ENCODE measurements around the gene PRELID3B.
"Not testable (repeated sequence)": the region's sequence is repeated elsewhere in the genome, so short reads cannot be mapped to it uniquely, and the experiment has no call there.

PRELID3B gene

DNA sequence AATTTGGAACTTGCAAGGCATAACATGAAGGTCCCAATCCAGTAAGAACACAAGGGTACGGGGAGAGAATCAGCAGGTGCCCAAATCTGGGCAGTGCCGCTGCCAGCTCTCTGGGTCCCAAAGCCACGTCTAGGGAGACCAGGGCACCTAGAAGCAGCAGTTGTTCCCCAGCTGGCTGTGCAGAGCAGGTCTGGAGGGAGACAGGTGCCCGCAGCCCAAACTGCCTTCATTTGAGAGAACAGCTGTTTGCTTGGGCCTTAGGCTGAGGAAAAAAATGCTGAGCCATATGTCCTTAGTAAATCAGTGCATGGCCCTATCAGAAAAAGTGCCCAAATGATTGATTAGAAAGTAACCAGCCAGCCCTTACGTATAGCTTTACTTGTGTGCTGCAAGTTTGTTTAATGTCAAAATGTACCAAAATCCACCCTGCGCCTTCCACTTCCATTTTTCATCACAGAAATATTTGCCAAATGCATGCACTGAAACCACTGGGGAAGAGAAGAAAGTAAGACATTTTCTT is 9.1 kb upstream of the PRELID3B start:
- in situ Hi-C loops (cut with MboI; ENCODE audit: low sequenced_read_pairs): no loop called here

DNA sequence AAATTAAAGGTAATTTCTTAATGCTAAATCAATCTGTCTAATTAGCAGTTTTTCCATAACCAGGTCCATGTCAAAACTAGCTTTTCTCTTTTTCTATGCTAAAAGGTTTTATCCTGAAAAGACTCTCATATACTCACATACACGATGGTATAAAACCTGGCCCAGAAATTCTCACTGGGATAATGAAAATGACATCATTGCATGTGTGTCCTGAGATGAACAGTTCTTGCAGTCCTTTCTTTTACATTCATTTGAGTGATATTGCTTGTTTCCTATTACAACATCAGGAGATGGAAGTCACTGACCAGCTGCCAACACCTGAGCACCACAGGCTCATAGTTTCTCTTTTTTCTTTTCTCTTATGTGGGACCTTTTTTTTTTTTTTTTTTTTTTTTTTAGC is 7.9 kb upstream of the PRELID3B start:
- in situ Hi-C loops (cut with MboI; ENCODE audit: low sequenced_read_pairs): no loop called here

DNA sequence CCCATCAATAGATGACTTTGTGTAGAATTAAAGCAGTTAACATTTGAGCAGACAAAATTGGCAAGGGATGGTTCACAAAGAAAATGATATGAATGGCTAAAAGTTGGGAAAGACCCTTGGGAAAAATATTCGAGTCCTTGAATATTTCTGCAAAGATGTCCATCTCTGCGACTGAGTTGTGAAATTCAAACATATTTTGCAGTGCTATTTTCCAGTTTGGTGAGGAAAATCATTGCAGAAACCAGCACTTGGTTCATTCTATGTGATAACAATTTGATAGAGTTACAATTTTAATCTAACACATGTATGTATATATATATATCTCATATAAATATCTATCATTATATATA is 6.1 kb upstream of the PRELID3B start:
- in situ Hi-C loops (cut with MboI; ENCODE audit: low sequenced_read_pairs): no loop called here

DNA sequence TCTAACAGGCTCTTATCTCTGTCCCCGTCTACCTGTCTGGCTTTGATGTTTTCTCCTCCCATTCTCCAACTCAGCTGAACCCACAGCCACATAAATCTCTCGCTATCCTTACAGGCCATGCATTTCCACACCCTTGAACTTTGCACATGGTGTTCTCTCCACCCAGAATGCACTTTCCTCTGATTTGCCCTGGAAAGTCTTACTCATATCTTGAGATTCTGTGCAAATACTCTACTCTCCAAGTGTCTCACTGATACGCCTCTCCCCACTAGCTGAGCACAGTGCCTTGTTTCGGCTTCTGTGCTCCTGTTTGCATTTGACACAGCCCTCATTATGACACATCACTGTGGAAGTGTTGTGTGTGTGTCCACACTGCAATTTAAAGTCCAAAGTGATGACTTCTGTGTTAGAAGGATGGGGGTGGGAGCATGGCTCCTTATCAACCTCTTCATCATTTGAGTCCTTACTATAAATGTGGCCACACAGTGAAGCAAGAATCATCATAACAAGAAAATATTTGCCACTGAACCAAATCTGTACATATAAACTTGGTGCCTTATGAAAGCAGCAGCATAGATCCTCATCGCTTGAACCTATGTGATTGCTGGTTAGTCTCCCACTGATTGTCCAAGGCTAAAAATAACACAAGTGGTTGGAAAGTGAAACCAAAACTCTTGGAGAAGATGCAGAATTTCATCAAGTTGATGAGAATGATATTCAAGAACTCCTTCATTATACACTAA is 5.5 kb upstream of the PRELID3B start:
- in situ Hi-C loops (cut with MboI; ENCODE audit: low sequenced_read_pairs): no loop called here

DNA sequence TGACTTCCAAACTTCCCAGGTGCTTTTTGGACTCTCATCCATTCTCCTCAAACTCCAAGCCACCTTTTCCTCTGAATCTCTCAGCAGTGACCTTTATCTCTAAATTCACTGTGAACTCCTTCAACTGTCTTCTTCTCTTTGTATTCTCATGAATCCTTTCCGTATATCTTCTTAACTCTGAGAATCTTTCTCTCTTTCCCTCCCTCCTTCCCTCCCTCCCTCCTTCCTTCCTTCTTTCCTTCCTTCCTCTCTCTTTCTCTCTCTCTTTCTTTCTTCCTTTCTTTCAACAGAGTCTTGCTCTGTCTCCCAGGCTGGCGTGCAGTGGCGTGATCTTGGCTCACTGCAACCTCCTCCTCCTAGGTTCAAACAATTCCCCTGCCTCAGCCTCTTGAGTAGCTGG is 4.3 kb upstream of the PRELID3B start:
- in situ Hi-C loops (cut with MboI; ENCODE audit: low sequenced_read_pairs): no loop called here

DNA sequence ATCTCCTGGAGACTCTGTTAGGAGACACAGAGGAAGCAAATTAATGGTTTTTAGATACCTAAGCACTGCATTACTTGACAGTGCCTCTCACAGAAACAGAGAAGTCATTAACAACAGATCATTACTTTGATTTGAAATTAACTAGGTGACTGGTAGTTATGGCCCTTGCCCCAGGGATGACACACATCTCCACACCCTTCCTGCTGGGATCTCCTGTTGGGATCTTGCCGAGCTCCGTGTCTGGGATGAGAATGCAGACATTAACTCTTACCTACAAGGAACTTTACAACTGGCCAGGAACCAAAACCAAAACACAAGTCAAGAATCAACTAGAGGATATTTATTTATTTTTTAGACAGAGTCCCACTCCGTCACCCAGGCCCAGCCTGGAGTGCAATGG is 2.2 kb upstream of the PRELID3B start:
- in situ Hi-C loops (cut with MboI; ENCODE audit: low sequenced_read_pairs): no loop called here

DNA sequence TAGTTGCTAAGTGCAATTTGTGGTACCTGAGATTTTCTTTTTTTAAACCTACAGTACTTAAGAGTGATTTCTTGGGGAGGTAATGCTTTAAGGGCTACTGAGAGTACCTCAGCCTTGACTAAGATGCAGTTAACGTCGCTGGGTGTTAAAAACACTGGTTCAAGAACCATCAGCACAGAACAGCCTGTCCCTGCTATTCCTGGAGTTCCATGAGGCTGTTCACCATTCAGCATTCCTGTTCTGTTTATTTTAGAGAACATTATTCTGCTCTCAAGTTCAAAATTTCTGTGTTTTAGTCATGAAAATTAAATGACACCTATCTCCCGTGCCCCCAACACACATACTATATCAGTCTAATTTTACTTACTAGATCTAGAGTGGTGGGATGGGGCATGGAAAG is 1.7 kb upstream of the PRELID3B start:
- in situ Hi-C loops (cut with MboI; ENCODE audit: low sequenced_read_pairs): no loop called here

DNA sequence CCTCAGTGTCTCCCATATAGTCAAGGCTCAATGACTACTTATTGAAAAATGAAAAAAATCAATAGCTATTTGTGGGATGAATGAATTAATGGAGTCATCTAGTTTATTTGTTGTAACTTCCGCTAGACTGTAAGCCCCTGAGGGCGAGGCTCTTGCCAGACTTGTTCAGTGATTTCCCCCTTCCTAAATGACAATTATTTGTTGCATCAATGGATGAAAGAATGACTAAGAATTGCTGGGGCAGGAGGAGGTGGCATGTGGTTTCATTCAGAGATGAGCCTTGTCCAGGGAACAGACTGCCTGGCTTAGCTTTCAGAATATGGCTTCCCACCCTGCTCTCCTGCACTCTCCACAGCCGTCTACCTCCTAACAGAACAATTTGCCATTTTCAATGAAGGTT is 1.1 kb upstream of the PRELID3B start:
- in situ Hi-C loops (cut with MboI; ENCODE audit: low sequenced_read_pairs): no loop called here

DNA sequence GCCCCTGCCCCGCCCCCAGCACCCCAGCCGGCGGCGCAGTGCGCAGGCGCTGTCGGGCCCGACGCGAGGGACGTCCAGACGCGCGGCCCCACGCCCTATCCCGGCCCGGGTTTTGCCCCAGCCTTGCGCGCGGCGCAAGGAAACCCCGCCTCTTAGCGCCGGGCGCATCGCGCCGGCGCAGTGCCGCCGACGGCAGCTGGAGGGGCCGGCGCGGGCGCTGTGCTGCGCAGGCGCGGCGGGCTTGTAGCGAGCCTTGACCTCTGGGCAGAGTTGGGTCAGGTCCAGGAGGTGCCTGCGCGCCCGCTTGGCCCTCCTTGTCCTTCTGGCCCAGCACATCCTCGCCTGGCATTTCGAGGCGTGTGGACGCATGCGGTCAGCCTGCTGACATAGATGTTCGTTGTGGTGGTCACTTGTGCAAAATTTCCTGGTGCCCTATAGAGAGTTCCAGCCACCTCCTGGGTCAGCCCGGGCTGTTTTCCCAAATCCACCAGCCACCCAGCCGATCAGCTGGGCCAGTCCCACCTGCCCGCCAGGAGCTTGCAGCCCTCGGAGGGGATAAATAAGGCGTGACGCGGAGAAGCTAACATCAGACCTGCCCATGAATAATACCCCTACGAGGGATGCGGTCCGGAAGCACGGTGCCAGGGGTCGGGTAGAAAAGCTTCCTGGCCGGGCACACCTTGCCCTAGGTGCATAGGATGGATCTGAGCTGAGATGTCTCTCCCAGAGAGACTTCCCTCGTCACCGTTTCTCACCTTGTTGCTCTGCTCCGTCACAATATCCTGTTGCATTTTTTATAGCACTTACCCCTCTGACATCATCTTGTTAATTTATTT is 428 bp upstream of the PRELID3B start:
- in situ Hi-C loops (cut with MboI; ENCODE audit: low sequenced_read_pairs): no loop called here

DNA sequence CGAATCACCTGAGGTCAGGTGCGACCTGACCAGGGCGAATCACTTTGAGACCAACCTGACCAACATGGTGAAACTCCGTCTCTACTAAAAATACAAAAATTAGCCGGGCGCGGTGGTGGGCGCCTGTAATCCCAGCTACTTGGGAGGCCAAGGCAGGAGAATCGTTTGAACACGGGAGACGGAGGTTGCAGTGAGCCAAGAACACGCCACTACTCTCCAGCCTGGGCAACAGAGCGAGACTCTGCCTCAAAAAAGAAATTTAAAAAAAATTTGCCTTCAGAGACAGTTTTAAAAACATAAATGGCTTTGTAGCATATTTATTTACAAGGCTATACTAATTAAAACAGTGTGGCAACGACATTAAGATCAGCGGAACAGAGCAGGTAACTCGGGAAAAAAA is 1.1 kb downstream of the PRELID3B start:
- in situ Hi-C loops (cut with MboI; ENCODE audit: low sequenced_read_pairs): not testable (repeated sequence)

DNA sequence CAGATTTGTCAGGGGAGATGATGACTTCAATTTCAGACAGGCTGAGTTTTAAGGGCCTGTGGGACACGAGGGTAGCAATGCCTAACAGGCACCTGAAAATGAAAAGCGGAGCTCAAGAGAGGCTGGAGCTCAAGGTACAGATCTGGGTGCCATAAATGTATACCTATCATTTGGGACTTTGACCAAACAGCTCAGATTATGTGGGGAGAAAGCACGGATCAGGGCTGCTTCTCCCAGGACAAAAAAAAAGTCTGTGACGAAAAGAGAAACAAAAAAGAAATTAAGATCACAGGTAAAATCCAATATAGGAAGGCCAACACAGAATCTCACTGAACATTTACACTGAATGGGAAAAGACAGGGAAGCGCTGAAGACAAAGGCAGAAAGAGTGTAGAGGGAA is 1.9 kb downstream of the PRELID3B start:
- in situ Hi-C loops (cut with MboI; ENCODE audit: low sequenced_read_pairs): no loop called here

DNA sequence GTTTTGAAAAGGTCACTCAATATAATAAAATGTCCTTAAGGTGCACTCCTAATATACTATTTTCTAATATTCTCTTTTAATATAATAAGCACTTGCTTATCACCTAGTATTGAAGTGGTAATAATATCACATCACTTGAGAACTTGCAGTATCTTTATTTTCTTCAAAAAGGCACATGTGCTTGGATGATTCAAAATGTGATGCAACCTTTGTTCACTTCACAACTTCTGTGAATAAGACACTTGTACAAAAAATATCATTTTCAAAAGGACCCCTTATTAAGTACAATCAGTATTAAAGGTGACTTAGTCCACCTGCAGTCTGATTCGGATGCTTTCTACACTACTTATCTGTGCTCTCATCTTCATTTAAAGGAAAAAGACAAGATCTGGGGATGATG is 3.4 kb downstream of the PRELID3B start:
- in situ Hi-C loops (cut with MboI; ENCODE audit: low sequenced_read_pairs): no loop called here

DNA sequence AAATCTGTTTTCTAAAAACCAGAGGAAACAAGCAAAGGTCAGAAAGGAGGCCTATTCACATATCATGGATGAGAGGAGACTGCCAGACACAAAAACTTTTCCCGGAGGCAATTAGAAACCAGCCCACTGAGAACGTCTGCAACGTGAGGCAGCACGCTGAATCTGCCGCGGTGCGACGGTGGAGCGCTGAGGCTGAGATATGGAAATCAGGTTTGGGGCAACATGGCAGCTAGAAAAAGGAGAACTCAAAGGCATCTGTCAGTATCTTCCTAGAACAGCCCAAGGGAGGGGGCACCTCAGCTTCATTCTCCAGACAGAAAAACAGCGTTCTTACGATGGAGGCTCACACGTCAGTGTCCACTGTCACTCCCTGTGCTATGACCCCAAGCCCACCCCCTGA is 5.2 kb downstream of the PRELID3B start:
- in situ Hi-C loops (cut with MboI; ENCODE audit: low sequenced_read_pairs): no loop called here

DNA sequence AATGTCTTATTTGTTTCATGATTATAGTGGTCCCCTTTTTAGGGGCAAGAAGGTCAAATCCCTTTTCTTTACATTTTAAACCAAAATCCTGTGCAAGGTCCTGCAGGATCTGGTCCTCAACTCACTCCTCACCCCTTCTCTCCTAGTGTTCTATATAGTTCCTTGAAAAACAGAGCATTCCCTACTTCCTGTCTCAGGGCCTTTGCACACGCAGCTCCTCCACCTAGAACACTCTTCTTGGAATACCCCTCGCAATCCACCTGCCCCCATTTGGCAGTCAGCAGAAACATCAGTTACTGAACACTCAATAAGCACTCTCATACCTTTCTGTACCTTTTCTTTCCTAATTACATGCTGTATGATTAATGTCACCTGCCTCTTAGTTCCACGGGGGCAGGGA is 7.2 kb downstream of the PRELID3B start:
- in situ Hi-C loops (cut with MboI; ENCODE audit: low sequenced_read_pairs): no loop called here

DNA sequence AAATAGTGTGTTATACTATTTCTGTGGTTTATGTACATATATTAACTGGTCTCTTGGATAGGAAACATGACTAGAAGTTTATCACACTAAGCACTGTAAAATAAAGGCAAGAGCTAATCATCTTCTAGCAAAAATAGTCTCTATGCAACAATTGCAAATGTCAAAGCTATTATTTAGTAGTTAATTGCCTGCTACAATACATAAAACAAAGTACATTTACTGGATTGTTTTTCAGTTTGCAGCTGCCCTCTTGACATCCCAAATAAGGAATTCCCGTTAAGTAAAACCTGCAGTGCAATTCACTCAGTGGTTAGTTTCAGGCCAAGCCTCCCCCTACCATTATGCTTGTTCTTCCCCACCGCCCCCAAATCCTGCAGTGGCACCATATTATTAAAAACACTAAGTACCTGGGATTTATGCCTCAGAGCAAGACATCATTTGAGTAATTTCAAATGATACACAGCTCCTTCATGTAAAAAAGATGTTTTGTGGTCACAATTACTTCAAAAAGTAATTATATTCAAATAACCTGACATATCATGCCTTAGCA is 8.9 kb downstream of the PRELID3B start:
- in situ Hi-C loops (cut with MboI; ENCODE audit: low sequenced_read_pairs): no loop called here

DNA sequence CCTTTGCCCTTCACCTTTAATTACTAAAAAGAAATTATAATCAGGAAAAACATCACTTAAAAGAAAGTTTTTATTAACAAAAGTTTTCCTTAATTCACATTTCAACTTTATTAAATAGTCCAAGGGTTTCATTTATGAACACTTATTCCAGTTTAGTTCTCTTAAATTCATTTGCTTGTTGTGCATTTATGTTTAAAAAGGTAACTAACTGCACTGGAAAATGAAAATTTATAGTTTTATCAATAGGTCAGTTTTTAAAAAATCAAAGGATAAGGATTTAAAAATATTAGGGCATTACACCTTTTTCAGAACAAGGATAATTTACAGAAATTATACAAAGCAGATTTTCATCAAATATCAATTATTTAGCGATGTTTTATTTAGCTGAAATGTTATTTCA is 9.5 kb downstream of the PRELID3B start:
- in situ Hi-C loops (cut with MboI; ENCODE audit: low sequenced_read_pairs): no loop called here

DNA sequence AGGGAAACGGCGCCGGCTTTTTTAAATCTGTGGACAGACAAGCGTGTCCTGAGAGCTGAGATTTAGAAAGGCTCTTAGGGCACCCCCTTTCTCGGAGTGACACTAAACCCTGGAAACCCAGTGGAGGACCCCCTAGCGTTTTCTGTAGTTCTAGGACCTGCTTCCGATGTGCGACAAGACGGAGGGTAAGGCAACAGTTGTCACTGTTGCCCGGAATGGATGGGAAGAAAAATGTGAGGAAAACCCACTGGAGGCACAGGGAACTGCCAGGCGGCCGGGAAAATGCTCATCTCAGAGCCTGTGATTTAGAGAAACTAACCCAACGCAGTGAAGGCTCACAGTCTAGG is 9.9 kb downstream of the PRELID3B start:
- in situ Hi-C loops (cut with MboI; ENCODE audit: low sequenced_read_pairs): no loop called here

DNA sequence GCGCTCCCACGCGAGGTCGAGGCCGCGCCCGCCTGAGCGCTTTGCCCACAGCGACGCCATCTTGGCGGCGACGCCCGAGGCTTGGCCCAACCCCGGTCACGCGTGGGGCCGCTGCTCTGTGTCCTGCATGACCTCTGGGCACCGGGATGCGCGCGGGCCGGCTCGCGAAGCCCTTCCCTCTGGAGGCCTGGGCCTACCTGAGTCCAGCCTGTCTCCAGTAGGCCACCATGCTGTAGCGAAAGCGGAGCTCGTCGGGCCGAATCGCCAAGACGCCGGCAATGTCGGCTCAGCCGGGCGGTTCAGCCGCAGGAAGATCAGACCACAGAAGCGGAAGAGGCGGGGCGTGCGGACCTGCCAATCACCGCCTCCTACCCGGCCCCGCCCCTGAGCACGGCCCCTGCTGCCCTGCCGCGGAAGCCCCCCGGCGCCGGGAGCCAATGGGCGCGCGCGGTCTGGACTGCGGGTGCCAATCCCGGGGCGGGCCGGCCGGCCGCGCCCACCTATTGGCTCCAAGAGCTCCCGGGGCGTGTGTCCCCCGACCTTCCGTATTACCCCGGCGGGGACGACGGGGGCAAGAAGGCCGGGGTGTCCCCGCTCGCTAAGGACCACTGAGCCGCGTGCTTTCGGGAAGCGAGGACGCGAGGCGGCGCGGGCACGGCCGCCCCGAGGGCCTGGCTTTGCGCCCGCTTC is 10.4 kb downstream of the PRELID3B start, which contains the start of gene ATP5F1E:
Gene ATP5F1E (minus strand): TSS at position 313 of the 690 bp plus-strand sequence. CDS start 84 bp downstream, at position 229.
- in situ Hi-C loops (cut with MboI; ENCODE audit: low sequenced_read_pairs): no loop called here

DNA sequence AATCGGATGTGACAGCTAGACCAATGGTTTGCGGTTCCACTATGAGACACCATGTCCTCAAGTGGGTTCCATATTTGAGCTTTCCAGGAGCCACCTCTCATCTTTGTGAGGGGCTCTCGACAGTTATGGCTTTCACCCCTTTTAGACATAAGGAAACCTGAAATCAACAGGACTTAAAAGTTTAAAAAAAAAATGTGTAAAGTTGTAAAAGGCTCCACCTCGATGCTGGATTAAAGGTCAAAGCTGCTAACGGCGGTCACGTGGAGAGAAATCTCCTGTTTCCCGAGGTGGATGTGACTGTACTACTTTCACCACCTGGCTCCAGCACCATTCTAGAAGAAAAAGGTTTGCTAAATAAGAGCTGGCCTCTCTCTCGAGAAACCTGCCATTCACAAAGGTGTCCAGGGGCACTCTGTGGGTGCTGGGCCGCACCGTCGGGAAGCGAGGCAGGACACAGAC is 11.0 kb downstream of the PRELID3B start:
- in situ Hi-C loops (cut with MboI; ENCODE audit: low sequenced_read_pairs): no loop called here

DNA sequence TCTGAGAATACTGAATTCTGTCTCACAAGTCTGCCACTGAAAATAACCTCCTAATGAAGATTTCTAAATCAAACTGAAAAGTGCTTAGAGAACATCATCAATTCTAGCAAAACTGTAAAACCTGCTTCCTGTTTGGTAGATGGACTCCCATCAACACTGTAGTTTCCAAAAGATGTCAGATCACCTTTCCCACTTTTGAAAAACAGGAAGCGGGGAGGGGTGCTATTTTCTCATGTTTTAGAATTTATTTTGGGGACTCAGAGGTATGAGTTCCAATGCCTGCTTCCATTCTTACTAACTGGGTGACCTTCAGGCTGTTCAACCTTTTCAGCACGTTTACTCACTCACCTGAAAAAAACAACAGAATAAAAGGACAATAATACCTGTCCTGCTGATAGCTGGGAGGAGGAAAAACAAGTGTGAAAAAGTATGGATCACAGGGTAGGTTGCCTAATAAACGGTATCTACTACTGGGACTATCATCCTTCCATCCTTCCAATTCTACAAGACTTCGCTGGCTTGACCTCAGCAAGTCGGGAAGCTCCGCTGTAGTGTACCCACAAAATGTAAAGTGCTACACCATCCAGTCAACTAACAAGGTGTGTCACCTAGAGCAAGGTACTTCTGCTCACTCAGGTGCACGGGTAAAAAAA is 11.5 kb downstream of the PRELID3B start:
- in situ Hi-C loops (cut with MboI; ENCODE audit: low sequenced_read_pairs): no loop called here

DNA sequence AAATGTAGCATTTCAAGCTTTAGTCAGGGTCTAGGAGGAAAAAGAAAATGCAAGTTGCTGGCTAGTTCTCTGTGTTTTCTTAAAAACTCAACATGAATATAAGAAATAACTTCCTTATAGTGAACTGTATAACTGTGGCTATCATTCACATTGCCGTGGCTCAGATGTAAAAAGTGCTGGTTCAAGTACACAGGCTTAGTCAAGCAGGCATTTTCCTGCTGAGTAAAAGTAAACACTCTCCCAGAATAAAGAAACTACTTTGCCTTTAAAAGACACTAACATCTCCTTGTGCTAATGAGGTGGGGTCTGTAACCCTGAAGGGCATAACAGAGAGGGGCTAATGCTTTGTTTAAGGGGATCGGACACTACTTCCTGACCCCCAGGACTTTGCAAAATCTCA is 13.8 kb downstream of the PRELID3B start:
- in situ Hi-C loops (cut with MboI; ENCODE audit: low sequenced_read_pairs): no loop called here

Measured in HL-60/S4 treated with phorbol 12-myristate 13-acetate at 8.2 ng/mL for 4 days and 3 days (cell line).